Occipital lobe (tissue), 2 donors: ENCODE results near the gene ALDH7A1. TPM values are rescaled to one million over a fixed set of nuclear protein-coding genes. Genes with fewer than 3 reads are reported as not detected.
"Not testable (repeated sequence)": the region's sequence is repeated elsewhere in the genome, so short reads cannot be mapped to it uniquely, and the experiment has no call there.

Source experiments
- DNase-seq: peaks from one replicate; lab custom pipeline; 2025; lab: John Stamatoyannopoulos, UW
- total RNA-seq: library from RNA; depleted of rRNA; stranded (reverse); fragments of >200 nt; gene quantifications from one replicate; pipeline ENCODE4 v1.2.3, GENCODE V29; 2014

Gene ALDH7A1
- total RNA-seq, 1 donor from 2014 or later = 34.3 TPM

DNA sequence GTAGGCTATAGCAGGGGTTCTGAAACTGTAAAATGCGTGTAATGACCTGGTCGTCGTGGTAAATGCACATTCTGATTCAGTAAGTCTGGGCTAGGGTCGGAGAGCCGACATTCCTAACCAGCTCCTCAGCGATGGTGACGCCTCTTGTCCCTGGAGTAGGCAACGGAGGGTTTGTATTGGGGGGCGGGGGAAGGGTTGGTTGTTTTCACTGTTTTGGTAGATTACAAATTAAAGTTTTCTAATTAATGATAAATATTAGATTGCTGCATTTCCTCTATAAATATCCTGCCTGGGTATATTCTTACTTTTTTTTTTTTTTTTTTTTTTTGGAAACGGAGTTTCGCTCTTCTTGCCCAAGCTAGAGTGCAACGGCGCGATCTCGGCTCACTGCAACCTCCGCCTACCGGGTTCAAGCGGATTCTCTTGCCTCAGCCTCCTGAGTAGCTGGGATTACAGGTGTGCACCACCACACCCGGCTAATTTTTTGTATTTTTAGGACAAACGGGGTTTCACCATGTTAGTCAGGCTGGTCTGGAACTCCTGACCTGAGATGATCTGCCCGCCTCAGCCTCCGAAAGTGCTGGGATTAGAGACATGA is 566 bp upstream of the ALDH7A1 start:
- no peak for DNase-seq

DNA sequence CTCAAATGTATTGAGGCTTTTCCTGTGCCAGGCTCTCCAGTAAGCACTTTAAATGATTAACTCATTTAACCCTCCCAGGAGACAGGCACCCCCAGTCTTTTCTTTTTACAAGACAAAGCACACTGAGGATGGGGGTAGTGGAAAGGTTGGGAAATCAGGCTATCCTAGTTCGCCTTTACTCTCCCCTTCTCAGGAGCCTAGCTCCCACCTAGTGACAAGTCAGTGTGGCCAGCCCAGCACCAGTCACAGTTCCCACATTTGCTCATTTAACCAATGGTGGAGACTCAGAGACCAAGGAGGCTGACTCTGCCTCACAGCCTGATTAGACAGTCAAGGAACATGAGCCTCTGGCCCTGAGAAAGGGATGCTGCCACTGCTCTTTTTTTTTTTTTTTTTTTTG is 3.5 kb downstream of the ALDH7A1 start:
- no peak for DNase-seq

DNA sequence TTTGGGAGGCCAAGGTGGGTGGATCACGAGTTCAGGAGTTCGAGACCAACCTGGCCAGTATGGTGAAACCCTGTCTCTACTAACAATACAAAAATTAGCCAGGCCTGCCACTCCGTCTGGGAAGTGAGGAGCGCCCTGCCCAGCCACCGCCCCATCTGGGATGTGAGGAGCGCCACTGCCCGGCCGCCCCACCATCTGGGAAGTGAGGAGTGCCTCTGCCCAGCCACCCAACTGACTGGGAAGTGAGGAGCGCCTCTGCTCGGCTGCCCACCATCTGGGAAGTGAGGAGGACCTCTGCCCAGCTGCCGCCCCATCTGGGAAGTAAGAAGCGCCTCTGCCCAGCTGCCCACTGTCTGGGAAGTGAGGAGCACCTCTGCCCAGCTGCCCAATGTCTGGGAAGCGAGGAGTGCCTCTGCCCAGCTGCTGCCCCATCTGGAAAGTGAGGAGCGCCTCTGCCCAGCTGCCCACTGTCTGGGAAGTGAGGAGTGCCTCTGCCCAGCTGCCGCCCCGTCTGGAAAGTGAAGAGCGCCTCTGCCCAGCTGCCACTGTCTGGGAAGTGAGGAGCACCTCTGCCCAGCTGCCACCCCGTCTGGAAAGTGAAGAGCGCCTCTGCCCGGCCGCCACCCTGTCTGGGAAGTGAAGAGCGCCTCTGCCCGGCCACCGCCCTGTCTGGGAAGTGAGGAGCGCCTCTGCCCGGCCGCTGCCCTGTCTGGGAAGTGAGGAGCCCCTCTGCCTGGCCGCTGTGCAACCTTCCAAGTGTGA is 5.3 kb downstream of the ALDH7A1 start:
- no peak for DNase-seq

DNA sequence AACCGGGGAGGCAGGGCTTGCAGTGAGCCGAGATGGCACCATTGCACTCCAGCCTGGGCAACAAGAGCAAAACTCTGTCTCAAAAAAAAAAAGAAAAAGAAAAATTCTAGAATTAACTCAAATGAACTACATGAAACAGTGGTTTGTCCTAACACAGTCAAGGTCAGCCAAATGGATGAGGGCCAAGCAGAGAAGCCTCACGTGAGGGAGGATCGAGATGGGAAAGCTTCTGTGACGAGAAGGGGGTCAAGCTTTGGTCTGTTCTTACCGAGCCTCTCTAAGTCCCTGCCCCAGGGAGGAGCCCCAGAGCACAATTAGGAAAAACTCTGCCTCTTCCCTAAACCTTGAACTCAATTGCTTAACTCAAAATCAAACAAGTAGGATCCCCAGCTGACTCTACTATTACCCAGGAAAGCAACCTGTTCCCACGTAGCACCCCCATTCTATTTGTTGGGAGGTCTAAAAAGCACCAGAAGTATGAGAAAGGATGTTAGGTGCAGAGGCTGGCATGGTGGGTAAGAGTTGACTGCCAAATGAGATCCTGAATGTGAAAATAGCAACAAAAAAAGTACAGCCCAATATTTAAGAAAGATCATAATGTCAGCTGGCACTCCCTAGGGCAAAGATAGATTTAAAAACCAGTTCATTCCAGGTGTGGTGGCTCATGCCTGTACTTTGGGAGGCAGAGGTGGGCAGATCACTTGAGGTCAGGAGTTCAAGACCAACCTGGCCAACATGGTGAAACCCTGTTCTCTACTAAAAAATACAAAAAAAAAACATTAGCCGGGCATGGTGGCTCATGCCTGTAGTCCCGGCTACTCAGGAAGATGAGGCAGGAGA is 7.2 kb downstream of the ALDH7A1 start:
- DNase-seq = no peak

DNA sequence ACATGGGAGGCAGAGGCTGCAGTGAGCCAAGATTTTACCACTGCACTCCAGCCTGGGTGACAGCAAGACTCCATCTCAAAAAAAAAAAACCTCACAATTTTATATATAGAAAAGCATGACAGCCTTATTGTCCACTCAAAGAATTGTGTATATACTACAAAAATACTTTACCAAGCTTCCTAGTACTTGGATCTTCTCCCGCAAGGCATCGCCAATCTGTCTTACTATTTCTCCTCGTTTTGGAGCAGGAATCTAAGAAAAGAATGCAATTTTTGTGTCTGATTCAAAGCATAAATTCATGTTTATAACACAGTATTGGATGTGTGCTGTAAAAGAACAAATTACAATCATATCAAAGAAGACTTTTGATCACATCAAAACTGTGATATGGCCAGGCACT is 11.3 kb downstream of the ALDH7A1 start:
- DNase-seq = no peak

DNA sequence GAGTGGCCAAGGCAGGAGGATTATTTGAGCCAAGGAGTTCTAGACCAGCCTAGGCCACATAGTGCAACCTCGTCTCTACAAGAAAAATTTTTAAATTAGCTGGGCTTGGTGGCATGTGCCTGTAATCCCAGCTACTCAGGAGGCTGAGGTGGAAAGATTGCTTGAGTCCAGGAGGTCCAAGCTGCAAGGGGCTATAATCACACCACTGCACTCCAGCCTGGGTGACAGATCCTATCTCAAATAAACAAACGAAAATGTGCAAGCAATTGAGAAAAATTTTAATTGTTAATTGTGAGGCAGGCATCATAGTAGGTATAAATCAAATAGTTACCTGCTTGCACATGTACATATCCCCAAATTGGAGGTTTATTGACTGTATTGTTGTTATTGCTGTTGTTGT is 15.3 kb downstream of the ALDH7A1 start:
- DNase-seq = no peak

DNA sequence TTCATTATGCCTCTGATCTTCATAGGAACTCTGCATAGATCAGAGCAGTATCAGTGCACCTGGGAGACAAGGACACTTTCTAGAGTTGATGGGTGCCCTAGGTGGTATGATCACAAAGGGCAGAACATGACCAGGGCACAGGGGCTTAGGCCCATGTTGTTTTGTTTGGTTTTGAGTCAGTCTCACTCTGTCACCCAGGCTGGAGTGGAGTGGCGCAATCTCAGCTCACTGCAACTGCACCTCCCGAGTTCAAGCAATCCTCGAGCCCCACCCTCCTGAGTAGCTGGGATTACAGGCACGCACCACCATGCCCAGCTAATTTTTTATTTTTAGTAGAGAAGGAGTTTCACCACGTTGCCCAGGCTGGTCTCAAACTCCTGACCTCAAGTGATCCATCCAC is 17.6 kb downstream of the ALDH7A1 start:
- DNase-seq = no peak

DNA sequence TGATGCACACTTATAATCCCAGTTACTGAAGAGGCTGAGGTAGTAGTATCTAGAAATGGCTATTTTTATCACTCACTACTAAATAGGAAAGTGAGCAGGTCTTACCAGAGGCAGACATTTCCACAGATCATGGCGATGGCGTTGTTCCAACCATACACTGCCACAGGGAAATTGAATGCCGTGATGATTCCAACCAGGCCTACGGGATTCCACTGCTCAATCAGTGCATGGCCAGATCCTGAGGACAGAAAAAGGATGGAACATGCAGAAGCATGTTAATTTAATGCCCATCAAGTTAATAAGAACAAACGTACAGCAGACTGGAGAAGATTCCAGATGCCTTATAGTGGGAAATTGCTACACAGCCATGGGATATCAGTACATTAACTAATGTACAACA is 18.0 kb downstream of the ALDH7A1 start:
- no peak for DNase-seq

DNA sequence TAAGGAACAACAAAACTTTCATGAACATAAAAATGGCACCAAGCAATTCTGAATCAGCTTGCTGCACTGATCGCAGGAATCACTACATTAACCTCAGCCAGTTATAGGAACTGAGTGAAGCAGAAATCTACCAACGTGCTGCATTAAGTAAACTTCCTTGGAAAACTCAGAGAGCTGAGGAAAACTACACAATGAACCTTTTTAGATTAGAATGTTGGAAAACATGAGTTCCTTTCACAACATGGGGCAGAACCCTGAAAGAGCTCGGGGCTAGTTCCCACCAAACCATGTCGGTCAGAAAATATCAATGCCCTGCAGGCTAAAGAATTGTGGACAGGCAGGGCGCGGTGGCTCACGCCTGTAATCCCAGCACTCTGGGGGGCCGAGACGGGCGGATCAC is 19.4 kb downstream of the ALDH7A1 start:
- DNase-seq = no peak

DNA sequence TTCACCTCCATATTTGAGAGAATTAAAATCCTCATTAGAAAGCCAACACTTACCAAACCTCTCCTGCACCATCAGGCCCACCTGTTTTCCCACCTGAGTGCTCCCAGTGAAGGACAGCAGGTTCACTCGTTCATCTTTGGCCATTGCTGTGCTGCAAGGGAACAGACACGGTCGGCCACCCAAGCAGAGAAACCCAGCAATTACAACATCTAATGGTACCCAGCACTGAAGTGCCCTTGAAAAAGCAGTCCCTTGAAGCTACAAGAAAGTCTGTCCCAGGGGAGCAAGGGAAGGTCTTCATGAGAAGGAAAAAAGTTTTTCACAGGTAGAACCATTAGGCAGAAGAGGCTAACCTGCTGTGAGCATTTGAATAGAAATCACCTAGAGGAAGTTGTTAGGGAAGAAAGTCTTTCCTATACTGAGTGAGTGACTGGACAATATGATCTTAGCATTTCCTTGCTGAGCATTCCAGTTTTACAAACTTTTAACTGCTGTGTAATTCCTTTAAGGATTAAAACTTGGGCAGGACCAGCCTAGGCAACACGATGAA is 26.7 kb downstream of the ALDH7A1 start:
- DNase-seq = no peak

DNA sequence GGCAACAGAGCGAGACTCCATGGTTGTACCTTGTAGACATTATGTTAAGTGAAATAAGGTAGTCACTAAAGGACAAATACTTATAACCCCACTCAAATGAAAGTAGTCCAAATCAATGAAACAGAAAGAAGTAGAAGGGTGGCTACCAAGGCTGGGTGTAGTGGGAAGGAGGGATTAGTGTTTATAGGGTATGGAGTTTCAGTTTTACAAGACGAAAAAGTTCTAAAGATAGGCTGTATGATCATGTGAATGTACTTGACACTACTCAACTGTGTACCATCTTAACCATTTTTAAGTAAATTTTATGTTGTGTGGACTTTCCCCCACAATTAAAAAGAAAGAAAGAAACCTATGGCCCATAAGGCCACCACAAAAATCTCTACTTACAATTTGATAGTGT is 32.2 kb downstream of the ALDH7A1 start:
- DNase-seq = no peak

DNA sequence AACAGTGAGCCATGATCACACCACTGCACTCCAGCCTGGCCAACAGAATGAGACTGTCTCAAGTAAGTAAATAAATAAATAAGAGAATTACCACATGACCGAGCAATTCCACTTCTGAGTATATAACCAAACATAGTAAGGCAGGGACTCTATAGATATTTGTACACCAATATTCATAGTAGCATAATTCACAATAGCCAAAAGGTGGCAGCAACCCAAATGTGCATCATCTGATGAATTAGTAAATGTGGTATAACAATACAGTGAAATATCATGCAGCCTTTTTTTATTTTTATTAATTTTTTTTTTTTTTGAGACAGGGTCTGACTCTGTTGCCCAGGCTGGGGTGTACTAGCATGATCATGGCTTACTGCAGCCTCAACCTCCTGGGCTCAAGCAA is 33.1 kb downstream of the ALDH7A1 start:
- DNase-seq = no peak

DNA sequence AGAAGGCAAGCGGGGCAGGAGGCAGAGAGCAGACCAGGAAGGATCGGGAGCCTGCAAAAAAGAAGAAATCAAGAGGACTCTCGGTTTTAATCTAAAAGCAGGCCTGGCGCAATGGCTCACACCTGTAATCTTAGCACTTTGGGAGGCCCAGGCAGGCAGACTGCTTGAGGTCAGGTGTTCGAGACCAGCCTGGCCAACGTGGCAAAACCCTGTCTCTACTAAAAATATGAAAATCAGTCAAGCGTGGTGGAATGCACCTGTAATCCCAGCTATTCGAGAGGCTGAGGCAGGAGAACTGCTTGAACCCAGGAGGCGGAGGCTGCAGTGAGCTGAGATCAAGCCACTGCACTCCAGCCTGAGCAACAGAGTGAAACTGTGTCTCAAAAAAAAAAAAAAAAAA is 39.9 kb downstream of the ALDH7A1 start:
- not testable (repeated sequence) for DNase-seq

DNA sequence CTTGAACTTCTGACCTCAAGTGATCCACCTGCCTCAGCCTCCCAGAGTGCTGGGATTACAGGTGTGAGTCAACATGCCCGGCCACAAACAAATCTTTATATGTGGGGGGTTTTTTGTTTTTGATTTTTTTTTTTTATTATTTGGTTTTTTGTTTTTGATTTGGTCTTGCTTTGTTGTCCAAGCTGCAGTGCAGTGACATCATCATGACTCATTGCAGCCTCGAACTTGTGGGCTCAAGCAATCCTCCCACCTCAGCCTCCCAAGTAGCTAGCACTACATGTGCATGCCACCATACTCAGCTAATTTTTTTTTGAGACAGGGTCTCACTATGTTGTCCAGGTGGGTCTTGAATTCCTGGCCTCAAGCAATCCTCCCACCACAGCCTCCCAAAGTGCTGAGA is 42.4 kb downstream of the ALDH7A1 start:
- DNase-seq = no peak

DNA sequence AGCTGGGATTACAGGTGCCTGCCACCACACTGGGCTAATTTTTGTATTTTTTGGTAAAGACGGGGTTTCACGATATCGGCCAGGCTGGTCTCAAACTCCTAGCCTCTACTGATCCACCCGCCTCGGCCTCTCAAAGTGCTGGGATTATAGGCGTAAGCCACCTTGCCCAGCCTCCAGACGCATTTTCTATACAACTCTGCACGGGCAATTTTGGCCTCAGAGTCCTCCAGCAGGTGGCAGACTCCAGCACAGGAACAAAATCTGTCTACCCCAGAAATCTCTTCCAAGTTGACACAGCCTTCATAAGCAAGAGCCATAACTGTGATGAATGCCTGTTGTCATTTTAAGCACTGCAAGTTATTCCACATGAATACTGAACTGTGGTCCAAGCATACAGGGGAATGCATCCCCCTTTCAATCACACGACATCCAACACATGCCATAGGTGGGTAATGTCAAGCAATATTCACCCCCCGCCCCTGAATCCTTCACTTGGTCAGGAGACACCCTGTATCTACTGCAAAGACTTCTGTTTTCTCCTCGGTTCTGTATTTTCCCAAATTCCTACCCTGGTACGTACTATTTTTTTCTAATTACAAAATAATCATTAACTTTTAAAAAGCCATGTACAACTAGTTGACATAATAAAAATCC is 50.8 kb downstream of the ALDH7A1 start:
- DNase-seq = no peak

DNA sequence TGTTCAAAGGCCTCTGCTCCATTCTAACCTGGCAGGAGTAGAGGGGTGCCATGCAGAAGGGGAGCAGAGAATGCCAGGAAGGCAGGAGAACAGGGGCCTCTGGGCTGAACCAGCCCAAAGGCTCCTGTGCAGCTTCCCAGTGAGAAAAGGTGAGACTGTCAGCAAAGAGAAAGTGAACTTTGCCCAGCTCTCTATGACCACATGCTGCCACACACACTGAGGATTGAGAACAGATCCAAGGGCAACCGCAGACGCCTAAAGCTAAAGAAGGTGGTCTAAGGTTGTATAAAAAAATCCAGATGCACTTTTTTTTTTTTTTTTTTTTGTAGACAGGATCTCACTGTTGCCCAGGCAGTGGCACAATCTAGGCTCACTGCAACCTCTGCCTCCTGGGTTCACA is 51.4 kb downstream of the ALDH7A1 start:
- no peak for DNase-seq

DNA sequence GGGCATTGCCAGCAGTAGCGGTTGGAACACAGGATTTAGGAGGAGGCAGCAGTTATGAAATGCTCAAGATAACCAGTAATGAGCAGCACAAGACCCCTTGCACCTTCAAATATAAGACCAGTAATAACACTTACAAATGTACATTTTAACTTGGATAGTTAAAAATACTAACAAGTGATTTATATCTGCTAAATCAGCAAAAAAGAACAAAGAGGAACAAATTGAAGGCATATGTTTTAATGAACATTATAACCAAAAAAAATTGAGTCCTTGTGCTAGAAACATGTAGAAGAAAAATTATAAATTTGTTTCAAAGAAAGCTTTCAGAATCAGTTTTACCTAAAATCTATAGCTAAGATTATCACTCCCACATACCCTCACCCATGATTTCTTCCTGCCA is 52.0 kb downstream of the ALDH7A1 start:
- DNase-seq = no peak

DNA sequence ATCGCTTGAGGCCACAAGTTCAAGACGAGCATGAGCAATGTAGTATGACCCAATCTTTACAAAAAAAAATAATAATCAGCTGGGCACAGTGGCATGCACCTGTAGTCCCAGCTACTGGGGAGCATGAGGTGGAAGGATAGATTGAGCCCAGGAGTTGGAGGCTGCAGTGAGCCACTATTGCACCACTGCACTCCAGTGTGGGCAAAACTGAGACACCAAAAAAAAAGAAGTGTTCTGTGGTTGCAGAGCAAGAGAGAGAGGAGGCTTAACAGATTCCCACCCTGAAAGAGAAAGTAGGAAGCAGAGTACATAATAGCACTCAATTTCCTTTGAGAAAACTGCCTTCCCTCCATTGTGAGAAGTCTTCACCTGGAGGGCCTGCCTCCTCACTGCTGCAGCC is 52.6 kb downstream of the ALDH7A1 start:
- no peak for DNase-seq

DNA sequence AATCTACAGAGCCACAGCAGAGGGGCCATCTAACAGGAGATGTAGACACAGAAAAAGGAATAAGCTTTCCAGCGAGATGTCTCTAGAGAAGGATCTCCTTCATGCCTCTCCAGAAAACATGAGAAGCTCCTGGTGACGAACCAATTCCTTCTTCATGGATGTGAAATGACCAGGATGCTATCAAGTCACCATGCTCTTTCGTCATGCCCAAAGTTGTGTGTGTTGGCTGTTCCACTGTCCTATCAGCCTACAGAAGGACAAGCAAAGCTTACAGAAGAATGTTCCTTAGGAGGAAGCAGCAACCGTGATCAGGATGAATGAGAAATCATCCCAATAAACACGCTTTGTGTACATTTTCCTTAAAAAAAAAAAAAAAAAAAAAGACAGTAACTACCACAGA is 54.4 kb downstream of the ALDH7A1 start:
- DNase-seq = no peak

DNA sequence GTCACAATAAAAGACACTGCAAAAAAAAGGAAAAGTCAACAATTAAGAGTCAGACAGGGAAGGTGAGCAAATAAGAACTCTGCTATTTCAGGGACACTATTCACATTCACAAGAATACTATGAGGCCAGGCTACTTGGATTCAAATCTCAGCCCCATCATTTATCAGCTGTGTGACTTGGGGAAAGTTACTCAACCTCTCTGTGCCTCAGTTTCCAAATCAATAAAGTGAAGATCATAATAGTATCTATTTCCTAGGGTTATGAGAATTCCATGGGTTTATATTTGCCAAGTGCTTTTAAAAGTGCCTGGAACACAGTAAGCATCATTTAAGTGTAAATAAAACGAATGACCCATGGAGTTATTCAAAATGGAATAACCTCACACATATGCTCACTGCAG is 56.4 kb downstream of the ALDH7A1 start:
- no peak for DNase-seq

DNA sequence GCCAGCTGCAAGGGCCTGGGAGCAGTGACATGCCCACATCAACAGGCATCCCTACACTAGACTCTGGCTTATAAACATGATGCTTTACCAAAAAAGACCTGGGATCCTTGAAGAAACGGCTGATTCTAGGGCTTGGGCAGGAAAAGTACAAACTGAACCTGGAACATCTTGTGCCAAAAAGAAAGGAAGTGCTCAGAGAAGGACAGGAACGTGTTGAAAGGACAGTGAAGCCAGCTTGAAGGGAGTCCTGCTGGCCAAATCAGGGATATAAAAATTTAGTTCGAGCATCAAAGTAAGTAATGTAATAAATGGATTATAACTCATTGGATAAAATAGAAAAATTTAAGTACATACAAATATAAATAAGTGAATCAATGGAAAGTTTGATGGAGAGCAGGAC is 58.1 kb downstream of the ALDH7A1 start:
- DNase-seq = no peak
